ENCODE results near the gene ARID1A.

Gene ARID1A

GRCh38 chr1:26831059-26831458, 135.2 kb downstream of the ARID1A start:
- TF ChIP-seq CTCF (IDR thresholded peaks at IDR 0.05; ENCODE audit: extremely low read depth, missing control alignments) = no peak

More at GRCh38 chr1:26831059-26831458, 135.2 kb downstream of the ARID1A start:
- DNase-seq (ENCODE audit: low spot score) = no peak
